PFSK-1 (cell line): Measurements from ENCODE around the gene CAMTA1.

Experiments used
- FOXP2 ChIP-seq: optimal IDR thresholded peaks from 2 replicates; pipeline ENCODE3; 2011; ENCODE audit warnings: borderline replicate concordance, control low read depth, inconsistent platforms; ENCODE audit not compliant: insufficient read depth; ENCODE audit errors: extremely low read length, extremely low read depth
- POLR2AphosphoS5 ChIP-seq: IDR thresholded peaks from 2 replicates; pipeline ENCODE4 v1.6.1; 2012; ENCODE audit warnings: low read depth, mild to moderate bottlenecking, control low read depth, low read length, moderate library complexity
- REST ChIP-seq, 2 experiments: IDR thresholded peaks; 2 replicates each; pipeline versions ENCODE4 v1.6.1 to v1.8.0; 2011 to 2012; ENCODE audit warnings: low read depth in 2 of 2, low read length in 2 of 2, control low read depth in 1 of 2, inconsistent platforms in 1 of 2, mild to moderate bottlenecking in 1 of 2, moderate library complexity in 1 of 2; ENCODE audit not compliant: insufficient read depth in 1 of 2
- SIN3A ChIP-seq: IDR thresholded peaks from 2 replicates; pipeline ENCODE4 v1.6.1; 2012; ENCODE audit warnings: mild to moderate bottlenecking, low read length, moderate library complexity, borderline replicate concordance; ENCODE audit not compliant: insufficient read depth
- TAF1 ChIP-seq: IDR thresholded peaks from 2 replicates; pipeline ENCODE4 v1.6.1; 2012; ENCODE audit warnings: low read length, control low read depth, borderline replicate concordance; ENCODE audit not compliant: insufficient read depth

Gene CAMTA1

GRCh38 chr1:7743346-7743745, 958.1 kb downstream of the CAMTA1 start:
- no peak for TF ChIP-seq TAF1
- TF ChIP-seq POLR2AphosphoS5 = no peak
- no peak for TF ChIP-seq REST (IDR thresholded peaks at IDR 0.05; ENCODE audit: insufficient read depth in 1 of 2, low read depth in 2 of 2, low read length in 2 of 2)
- TF ChIP-seq SIN3A = no peak
- TF ChIP-seq FOXP2 = no peak

GRCh38 chr1:7744882-7745281, 959.6 kb downstream of the CAMTA1 start:
- TF ChIP-seq POLR2AphosphoS5 = no peak
- no peak for TF ChIP-seq FOXP2
- no peak for TF ChIP-seq REST (IDR thresholded peaks at IDR 0.05; ENCODE audit: insufficient read depth in 1 of 2, low read depth in 2 of 2, low read length in 2 of 2)
- TF ChIP-seq TAF1 = no peak
- TF ChIP-seq SIN3A = no peak

GRCh38 chr1:7745783-7746182, 960.5 kb downstream of the CAMTA1 start:
- TF ChIP-seq REST (IDR thresholded peaks at IDR 0.05; ENCODE audit: insufficient read depth in 1 of 2, low read depth in 2 of 2, low read length in 2 of 2) (no peak), FOXP2 (no peak), POLR2AphosphoS5 (no peak)

GRCh38 chr1:7747605-7748004, 962.4 kb downstream of the CAMTA1 start:
- TF ChIP-seq TAF1 = no peak
- TF ChIP-seq POLR2AphosphoS5 = no peak
- no peak for TF ChIP-seq SIN3A
- TF ChIP-seq FOXP2 = no peak
- TF ChIP-seq REST (IDR thresholded peaks at IDR 0.05; ENCODE audit: insufficient read depth in 1 of 2, low read depth in 2 of 2, low read length in 2 of 2) = no peak

GRCh38 chr1:7749126-7749525, 963.9 kb downstream of the CAMTA1 start:
- no peak for TF ChIP-seq TAF1
- TF ChIP-seq REST (IDR thresholded peaks at IDR 0.05; ENCODE audit: insufficient read depth in 1 of 2, low read depth in 2 of 2, low read length in 2 of 2) = no peak
- no peak for TF ChIP-seq POLR2AphosphoS5
- no peak for TF ChIP-seq FOXP2
- no peak for TF ChIP-seq SIN3A
